ENCODE measurements around the gene DSCAM.

DSCAM gene

DNA sequence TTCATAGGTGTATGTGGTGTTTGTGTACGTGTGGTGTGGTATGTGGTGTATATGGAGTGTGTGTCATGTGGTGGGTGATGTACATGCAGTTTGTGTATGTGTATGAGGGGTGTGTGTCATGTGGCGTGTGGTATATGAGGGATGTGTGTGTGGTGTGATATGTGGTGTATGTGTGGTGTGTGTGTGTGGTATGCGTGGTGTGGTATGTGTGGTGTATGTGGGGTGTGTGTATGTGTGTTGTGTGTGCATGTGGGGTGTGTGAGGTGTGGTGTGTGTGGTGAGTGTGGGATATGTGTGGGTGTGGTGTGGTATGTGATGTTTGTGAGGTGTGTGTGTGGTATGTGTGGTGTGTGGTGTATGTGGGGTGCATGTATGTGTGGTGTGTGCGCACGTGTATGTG lies 707.3 kb downstream of the DSCAM start:
- TF ChIP-seq Cebpa-rat (IDR thresholded peaks at IDR 0.05), result no peak
- H3K27me3 ChIP-seq, result no peaks in the 10 kb centered on the region

DNA sequence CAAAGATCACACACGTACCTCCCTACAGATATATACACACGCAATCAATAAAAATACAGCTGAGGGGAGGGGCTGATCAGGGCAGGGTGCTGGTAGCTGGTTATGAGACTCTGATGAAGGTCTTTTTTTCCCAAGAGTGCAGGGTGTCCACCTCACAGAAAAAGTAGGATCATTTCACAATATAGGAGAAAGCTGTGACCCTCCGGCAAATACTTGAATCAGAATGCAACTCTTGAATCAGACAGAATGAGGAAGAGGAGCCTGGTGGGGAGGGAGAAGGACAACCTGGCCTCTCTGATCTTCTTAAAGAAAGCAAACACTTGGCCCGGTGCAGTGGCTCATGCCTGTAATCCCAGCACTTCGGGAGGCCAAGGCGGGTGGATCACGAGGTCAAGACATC lies 710.4 kb downstream of the DSCAM start:
- no peaks in the 10 kb centered on the region for H3K27me3 ChIP-seq
- no peak overlapping the region for H3K9ac ChIP-seq
- TF ChIP-seq Cebpa-rat (IDR thresholded peaks at IDR 0.05), result no peak
- no peaks in the 10 kb centered on the region for H3K4me1 ChIP-seq
- H3K27ac ChIP-seq, result no peak overlapping the region
- H3K4me3 ChIP-seq, result no peak overlapping the region
- no peaks in the 10 kb centered on the region for H3K36me3 ChIP-seq
- H3K4me2 ChIP-seq, result no peak overlapping the region
- H3K9me3 ChIP-seq, result no peaks in the 10 kb centered on the region
- H4K20me1 ChIP-seq, result no peaks in the 10 kb centered on the region

More for the DNA sequence above, 707.3 kb downstream of the DSCAM start:
- no peaks in the 10 kb centered on the region for H3K36me3 ChIP-seq
- no peaks in the 10 kb centered on the region for H3K9me3 ChIP-seq
- H3K4me1 ChIP-seq, result 0 out of 2 replicates have a peak, but pooled peaks cover 5% of the 10 kb centered on the region
- no peaks in the 10 kb centered on the region for H4K20me1 ChIP-seq
- no peak overlapping the region for H3K4me2 ChIP-seq
- H3K27ac ChIP-seq, result no peak overlapping the region
- no peak overlapping the region for H3K4me3 ChIP-seq
- no peak overlapping the region for H3K9ac ChIP-seq

DNA sequence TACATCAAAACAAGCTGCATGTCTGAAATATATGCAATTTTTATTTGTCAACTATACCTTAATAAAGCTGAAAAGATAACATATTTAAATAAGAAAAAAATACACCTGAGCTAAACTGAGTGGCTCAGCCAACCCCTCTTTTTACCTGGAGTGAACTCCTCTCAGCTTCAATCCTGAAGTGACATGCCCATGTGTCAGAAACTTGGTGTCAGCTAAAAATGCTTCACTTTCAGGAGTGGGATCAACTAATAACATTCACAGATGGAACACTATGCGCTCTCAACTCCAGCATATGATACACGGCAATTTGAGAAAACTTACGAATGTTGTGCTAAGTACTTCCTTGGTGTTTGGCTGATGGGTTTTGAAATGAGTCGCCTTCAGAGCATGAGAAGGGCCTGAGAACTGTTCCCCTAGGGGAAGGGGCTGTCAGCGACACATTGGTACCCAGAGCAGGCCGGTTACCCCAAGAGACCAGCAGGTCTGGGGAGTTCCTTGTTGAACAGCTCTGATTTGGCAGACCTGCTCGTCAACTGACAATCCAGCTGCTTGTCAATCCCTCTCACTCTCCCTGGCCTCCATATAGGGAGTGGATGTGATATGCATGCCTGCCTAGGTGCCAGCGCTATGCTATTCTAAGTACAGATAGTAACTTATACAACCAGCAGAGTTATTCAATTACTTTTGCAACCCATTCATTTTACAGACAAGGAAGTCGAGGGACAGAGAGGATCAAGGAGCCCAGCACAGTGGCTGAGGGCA lies 712.0 kb downstream of the DSCAM start:
- Histone ChIP-seq H3K4me1 (no peaks in the 10 kb centered on the region), H3K36me3 (no peaks in the 10 kb centered on the region), H3K9ac (no peak overlapping the region), H4K20me1 (no peaks in the 10 kb centered on the region), H3K4me2 (no peak overlapping the region), H3K9me3 (no peaks in the 10 kb centered on the region), H3K27me3 (no peaks in the 10 kb centered on the region), H3K4me3 (no peak overlapping the region), H3K27ac (no peak overlapping the region)
- TF ChIP-seq Cebpa-rat (IDR thresholded peaks at IDR 0.05), result no peak

DNA sequence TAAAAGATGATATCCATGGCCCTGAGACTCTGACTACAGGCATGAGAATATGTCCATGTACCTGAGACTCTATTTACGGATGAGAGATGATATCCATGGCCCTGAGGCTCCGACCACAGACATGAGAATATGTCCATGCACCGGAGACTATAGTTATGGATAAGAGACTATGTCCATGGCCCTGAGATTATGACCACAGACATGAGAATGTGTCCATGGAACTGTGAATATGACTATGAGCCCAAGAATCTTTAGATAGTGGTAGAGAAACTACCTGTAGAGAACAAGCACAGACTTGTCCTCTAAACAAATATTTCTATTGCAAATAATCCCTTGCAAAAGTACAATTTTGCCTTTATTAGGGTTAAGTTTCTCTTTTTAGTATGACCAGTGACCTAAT lies 716.5 kb downstream of the DSCAM start:
- no peak overlapping the region for H3K4me3 ChIP-seq
- H3K27ac ChIP-seq, result no peak overlapping the region
- no peak overlapping the region for H3K4me2 ChIP-seq
- H4K20me1 ChIP-seq, result no peaks in the 10 kb centered on the region
- no peaks in the 10 kb centered on the region for H3K27me3 ChIP-seq
- no peaks in the 10 kb centered on the region for H3K36me3 ChIP-seq
- no peak for TF ChIP-seq Cebpa-rat (IDR thresholded peaks at IDR 0.05)
- no peak overlapping the region for H3K9ac ChIP-seq
- no peaks in the 10 kb centered on the region; the same call in 1 of the 2 replicates for H3K9me3 ChIP-seq
- H3K4me1 ChIP-seq, result no peaks in the 10 kb centered on the region

GRCh38 chr21:40129809-40130208 lies 717.1 kb downstream of the DSCAM start:
- Histone ChIP-seq H3K4me2 (no peak overlapping the region), H3K27me3 (no peaks in the 10 kb centered on the region), H3K9ac (no peak overlapping the region), H3K4me1 (no peaks in the 10 kb centered on the region), H3K9me3 (no peaks in the 10 kb centered on the region; the same call in 1 of the 2 replicates), H3K27ac (no peak overlapping the region), H3K36me3 (no peaks in the 10 kb centered on the region), H3K4me3 (no peak overlapping the region), H4K20me1 (no peaks in the 10 kb centered on the region)
- no peak for TF ChIP-seq Cebpa-rat (IDR thresholded peaks at IDR 0.05)

DNA sequence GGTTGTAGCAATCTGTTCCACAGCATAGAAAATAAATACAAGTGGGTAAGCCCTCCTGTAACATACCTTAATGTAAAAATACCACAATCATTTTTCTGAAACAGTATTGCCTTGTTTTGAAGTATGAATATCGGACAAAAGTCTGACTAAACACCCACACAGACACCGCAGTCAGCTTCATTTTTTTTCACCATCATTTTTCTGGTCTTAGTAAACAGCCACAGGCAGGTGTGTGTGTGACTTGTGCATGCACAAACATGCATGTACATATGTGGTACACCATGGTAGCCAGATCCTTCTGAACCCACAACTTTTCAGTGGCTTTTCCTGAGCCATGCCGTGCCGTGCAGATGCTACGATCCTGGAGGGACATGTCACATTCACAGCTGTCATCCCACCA lies 718.1 kb downstream of the DSCAM start:
- no peak overlapping the region for H3K9ac ChIP-seq
- no peaks in the 10 kb centered on the region for H3K4me1 ChIP-seq
- H3K27ac ChIP-seq, result no peak overlapping the region
- TF ChIP-seq Cebpa-rat (IDR thresholded peaks at IDR 0.05), result no peak
- H3K36me3 ChIP-seq, result no peaks in the 10 kb centered on the region
- H3K9me3 ChIP-seq, result no peaks in the 10 kb centered on the region; the same call in 1 of the 2 replicates
- no peaks in the 10 kb centered on the region for H4K20me1 ChIP-seq
- H3K27me3 ChIP-seq, result no peaks in the 10 kb centered on the region
- H3K4me3 ChIP-seq, result no peak overlapping the region
- H3K4me2 ChIP-seq, result no peak overlapping the region

DNA sequence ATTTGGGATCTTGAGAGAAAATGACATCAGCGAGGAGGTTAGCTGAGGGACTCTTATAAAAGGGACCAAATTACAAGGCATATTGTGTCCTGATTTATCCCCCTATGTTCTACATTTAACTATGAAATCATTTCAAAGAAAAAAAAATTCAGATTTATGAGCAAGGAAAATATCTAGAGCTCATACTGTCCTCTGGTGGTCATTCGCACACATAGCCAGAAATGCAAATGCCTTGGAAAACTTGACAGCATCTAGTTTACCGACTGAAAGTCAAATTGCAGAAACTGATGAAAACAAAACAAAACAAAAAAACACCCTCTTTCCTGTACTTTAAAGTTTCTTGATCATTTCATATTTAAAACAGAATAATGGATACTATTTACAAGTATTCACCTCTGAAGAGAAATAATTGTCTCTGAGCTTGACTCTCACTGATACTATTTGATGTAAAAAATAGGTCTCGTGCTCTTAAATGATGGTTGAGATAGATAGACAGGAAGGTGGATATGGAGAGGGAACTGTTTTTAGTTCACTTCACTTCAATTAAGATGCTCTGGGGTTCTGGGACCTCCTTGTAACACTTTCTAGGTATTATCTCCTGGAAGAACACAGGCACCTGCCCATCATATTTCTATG lies 725.9 kb downstream of the DSCAM start:
- H4K20me1 ChIP-seq, result no peaks in the 10 kb centered on the region
- no peak overlapping the region for H3K4me3 ChIP-seq
- no peaks in the 10 kb centered on the region for H3K27me3 ChIP-seq
- no peaks in the 10 kb centered on the region for H3K4me1 ChIP-seq
- H3K27ac ChIP-seq, result no peak overlapping the region
- H3K9ac ChIP-seq, result no peak overlapping the region
- no peak for TF ChIP-seq Cebpa-rat (IDR thresholded peaks at IDR 0.05)
- no peaks in the 10 kb centered on the region for H3K36me3 ChIP-seq
- H3K4me2 ChIP-seq, result no peak overlapping the region
- no peaks in the 10 kb centered on the region for H3K9me3 ChIP-seq

GRCh38 chr21:40118527-40118926 lies 728.4 kb downstream of the DSCAM start:
- H3K27ac ChIP-seq, result no peak overlapping the region

DNA sequence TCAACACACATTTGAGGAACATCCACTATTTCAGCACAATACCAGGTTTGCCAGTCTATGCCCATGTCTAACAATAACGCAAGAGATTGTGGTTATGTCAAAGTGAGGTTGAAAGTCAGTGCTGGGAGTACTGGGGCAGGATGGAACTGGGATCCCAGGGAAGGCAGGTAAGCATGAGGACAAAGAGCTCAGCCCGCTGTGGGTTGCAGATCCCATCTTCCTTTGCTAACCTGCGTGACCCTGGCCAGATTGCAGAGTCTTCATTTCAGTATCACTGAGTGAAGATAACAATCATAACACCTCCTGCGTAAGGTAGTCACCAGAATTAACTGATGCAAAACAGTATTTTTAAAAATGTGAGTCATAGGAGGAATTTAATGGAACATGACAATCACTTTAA lies 729.7 kb downstream of the DSCAM start:
- H3K27me3 ChIP-seq, result no peaks in the 10 kb centered on the region
- H3K9ac ChIP-seq, result no peak overlapping the region
- no peaks in the 10 kb centered on the region for H3K36me3 ChIP-seq
- no peaks in the 10 kb centered on the region for H3K4me1 ChIP-seq
- H3K4me3 ChIP-seq, result no peak overlapping the region
- 0 out of 2 replicates have a peak, but pooled peaks cover 3% of the 10 kb centered on the region for H3K9me3 ChIP-seq
- H3K27ac ChIP-seq, result no peak overlapping the region
- TF ChIP-seq Cebpa-rat (IDR thresholded peaks at IDR 0.05), result no peak
- H3K4me2 ChIP-seq, result no peak overlapping the region
- no peaks in the 10 kb centered on the region for H4K20me1 ChIP-seq

More at GRCh38 chr21:40118527-40118926, 728.4 kb downstream of the DSCAM start:
- TF ChIP-seq Cebpa-rat (IDR thresholded peaks at IDR 0.05), result no peak
- H3K9ac ChIP-seq, result no peak overlapping the region
- H4K20me1 ChIP-seq, result no peaks in the 10 kb centered on the region
- H3K4me2 ChIP-seq, result no peak overlapping the region
- H3K27me3 ChIP-seq, result no peaks in the 10 kb centered on the region
- H3K9me3 ChIP-seq, result 0 out of 2 replicates have a peak, but pooled peaks cover 3% of the 10 kb centered on the region
- H3K4me3 ChIP-seq, result no peak overlapping the region
- H3K4me1 ChIP-seq, result no peaks in the 10 kb centered on the region
- H3K36me3 ChIP-seq, result no peaks in the 10 kb centered on the region

- H4K20me1 ChIP-seq, result no peaks in the 10 kb centered on the region
- no peak overlapping the region for H3K9ac ChIP-seq
- TF ChIP-seq Cebpa-rat (IDR thresholded peaks at IDR 0.05), result no peak
- no peak overlapping the region for H3K4me2 ChIP-seq
- H3K27me3 ChIP-seq, result no peaks in the 10 kb centered on the region
- H3K27ac ChIP-seq, result no peak overlapping the region
- H3K9me3 ChIP-seq, result 0 out of 2 replicates have a peak, but pooled peaks cover 3% of the 10 kb centered on the region
- no peaks in the 10 kb centered on the region for H3K4me1 ChIP-seq
- H3K4me3 ChIP-seq, result no peak overlapping the region
- H3K36me3 ChIP-seq, result no peaks in the 10 kb centered on the region
These were observed 731.2 kb downstream of the DSCAM start for GRCh38 chr21:40115775-40116174.

Data from BLaER1 (cell line).